BJ (cell line): ENCODE data around the gene CNGA3. TPM values are rescaled to one million over a fixed set of nuclear protein-coding genes. Genes with fewer than 3 reads are reported as not detected.

Source experiments
- CTCF ChIA-PET: fragments of 350-600 bp; formaldehyde crosslinking; extraction: SDS; loops from one replicate; lab custom pipeline; 2021; ENCODE audit warnings: antibody characterized with exemption, inconsistent platforms; lab: Yijun Ruan, JAX
- POLR2A ChIA-PET: fragments of 300-600 bp; sonication (Branson Sonifier 250); formaldehyde crosslinking; extraction: SDS; loops from one replicate; lab custom pipeline; 2021; ENCODE audit warnings: antibody characterized with exemption; lab: Charles Lee
- DNase-seq: peaks from one replicate; pipeline ENCODE4 v3.0.0-alpha.2; 2011; ENCODE audit warnings: low read depth
- H3K27me3 ChIP-seq: 2 replicates; pipeline ENCODE4 v1.6.0; 2011; ENCODE audit warnings: low read length; ENCODE audit not compliant: control insufficient read depth, insufficient read depth
- H3K36me3 ChIP-seq: 2 replicates; pipeline ENCODE4 v1.5.1; 2011; ENCODE audit warnings: low read length; ENCODE audit not compliant: control insufficient read depth, insufficient read depth
- H3K4me3 ChIP-seq: 2 replicates; pipeline ENCODE4 v1.5.1; 2011; ENCODE audit warnings: low read depth, mild to moderate bottlenecking, control low read depth, low read length
- CTCF ChIP-seq: IDR thresholded peaks from 2 replicates; pipeline ENCODE4 v1.5.1; 2011; ENCODE audit warnings: low read depth, mild to moderate bottlenecking, control low read depth, inconsistent platforms, low read length, moderate library complexity; ENCODE audit not compliant: insufficient read depth
- polyA plus RNA-seq: library from polyadenylated mRNA; depleted of rRNA; stranded (reverse); fragments of >200 nt; gene quantifications from 2 replicates; pipeline ENCODE4 v1.2.3, GENCODE V29; 2011

The CNGA3 gene
- polyA plus RNA-seq, 1 experiment: not detected

DNA sequence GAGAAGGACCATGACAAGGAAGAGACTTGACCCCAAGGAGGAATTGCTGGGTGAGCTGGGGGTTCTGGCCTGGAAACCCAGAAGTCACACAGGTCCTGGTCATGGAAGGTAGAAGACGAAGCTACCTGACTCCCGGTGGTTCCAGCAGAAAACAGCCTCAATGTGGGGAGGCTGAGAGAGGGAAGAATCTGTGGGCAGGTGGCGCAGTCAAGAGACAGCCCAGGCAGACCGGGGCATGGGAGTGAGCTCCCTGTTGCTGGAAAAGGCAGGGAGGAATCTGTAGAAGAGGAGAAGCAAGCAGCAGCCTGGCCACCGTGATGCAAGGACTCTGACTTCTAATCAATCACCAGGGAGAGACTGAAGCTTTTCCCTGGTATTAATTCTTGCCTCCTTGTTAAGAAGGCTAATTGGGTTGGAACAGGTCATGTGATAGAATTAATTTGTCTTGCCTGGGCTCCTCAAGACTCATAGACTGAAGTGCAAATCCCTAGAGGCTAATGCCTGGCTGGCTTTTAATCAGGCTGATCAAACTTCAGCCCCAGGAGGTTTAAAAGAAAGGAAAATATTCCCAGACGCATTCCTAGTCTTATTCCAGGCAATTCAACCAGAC lies 30.1 kb downstream of the CNGA3 start:
- ChIA-PET POLR2A (no interaction called here), CTCF (interaction anchor here (5.0 kb wide), 1 partner anchor 9 kb away, joined by 29 read pairs; no protein-coding TSS in a partner anchor)
- Histone ChIP-seq H3K27me3 (peaks cover 8% of the 10 kb centered on the region), H3K36me3 (no peaks in the 10 kb centered on the region), H3K4me3 (no peak overlapping the region)
- DNase-seq: no peak
- no peak for TF ChIP-seq CTCF

DNA sequence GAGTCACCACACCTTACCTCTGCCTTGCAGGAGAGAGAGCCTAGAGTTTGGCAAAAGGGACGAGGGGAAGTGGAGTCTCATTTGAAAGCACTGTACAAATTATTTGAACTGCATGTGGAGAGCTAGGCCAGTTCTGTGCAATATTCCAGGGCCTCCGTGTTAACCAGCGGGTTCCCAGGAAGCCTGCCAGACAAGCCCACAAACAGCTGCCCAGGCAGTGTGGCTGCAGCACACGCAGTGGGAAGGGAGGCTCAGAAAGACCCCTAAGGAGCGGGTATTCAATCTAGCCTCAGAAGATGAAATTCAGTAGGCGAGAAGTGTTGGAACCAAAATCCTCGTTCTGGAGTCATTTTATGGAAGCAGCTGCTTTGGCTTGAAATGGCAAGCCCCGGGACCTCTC lies 30.7 kb downstream of the CNGA3 start:
- H3K4me3 ChIP-seq: no peak overlapping the region
- peaks cover 8% of the 10 kb centered on the region for H3K27me3 ChIP-seq
- ChIA-PET POLR2A (no interaction called here), CTCF (interaction anchor here (5.0 kb wide), 1 partner anchor 8 kb away, joined by 29 read pairs; no protein-coding TSS in a partner anchor)
- no peak for TF ChIP-seq CTCF
- DNase-seq: no peak
- H3K36me3 ChIP-seq: no peaks in the 10 kb centered on the region

DNA sequence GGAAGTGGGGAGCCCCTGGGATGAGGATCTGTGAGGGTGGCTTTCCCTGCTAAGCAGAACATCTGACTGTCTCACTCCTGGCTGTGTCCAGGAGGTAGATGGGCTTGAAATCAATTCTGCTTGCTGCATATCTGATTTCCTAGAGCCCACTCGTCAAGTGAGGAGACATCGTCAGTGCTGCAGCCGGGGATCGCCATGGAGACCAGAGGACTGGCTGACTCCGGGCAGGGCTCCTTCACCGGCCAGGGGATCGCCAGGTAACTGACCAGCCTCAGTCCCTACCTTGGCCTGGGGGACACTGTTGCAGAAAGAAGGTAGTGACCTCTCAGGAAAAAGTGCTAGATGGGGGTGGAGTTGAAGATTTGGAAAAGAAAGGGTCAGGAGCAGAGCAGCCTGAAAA lies 31.3 kb downstream of the CNGA3 start:
- Histone ChIP-seq H3K36me3 (no peaks in the 10 kb centered on the region), H3K27me3 (peaks cover 8% of the 10 kb centered on the region), H3K4me3 (no peak overlapping the region)
- TF ChIP-seq CTCF: no peak
- no peak for DNase-seq
- ChIA-PET POLR2A (no interaction called here), CTCF (interaction anchor here (5.0 kb wide), 1 partner anchor 8 kb away, joined by 29 read pairs; no protein-coding TSS in a partner anchor)

- peaks cover 8% of the 10 kb centered on the region for H3K27me3 ChIP-seq
- H3K36me3 ChIP-seq: no peaks in the 10 kb centered on the region
- TF ChIP-seq CTCF: no peak
- no peak for DNase-seq
- POLR2A ChIA-PET: no interaction called here
- CTCF ChIA-PET: interaction anchor here (1.7 to 5.0 kb wide), 3 partner anchors 7 to 679 kb away, joined by 8 to 29 read pairs (median 8); no protein-coding TSS in a partner anchor
- no peak overlapping the region for H3K4me3 ChIP-seq
Observed at GRCh38 chr2:98378196-98378595, 31.9 kb downstream of the CNGA3 start.

GRCh38 chr2:98378901-98379300 lies 32.6 kb downstream of the CNGA3 start:
- Histone ChIP-seq H3K4me3 (no peak overlapping the region), H3K36me3 (no peaks in the 10 kb centered on the region), H3K27me3 (peaks cover 8% of the 10 kb centered on the region)
- DNase-seq: no peak
- ChIA-PET POLR2A (no interaction called here), CTCF (interaction anchor here (1.7 to 2.7 kb wide), 2 partner anchors 638 to 680 kb away, joined by 8 read pairs; no protein-coding TSS in a partner anchor)
- no peak for TF ChIP-seq CTCF
